A375 (cell line): ENCODE results near the gene PMAIP1. TPM values are rescaled to one million over a fixed set of nuclear protein-coding genes. Genes with fewer than 3 reads are reported as not detected.

Experiments
- total RNA-seq: library from RNA; depleted of rRNA; stranded (reverse); fragments of >200 nt; shearing (Covaris generic); gene quantifications from 2 replicates; pipeline ENCODE4 v1.2.3, GENCODE V29; 2014; rRNA removed

PMAIP1 gene
- total RNA-seq = 61.3 and 72.1 TPM in 2 replicates

GRCh38 chr18:59899298-59900221 is at the start of gene PMAIP1:
Gene PMAIP1, plus strand, starts transcription at chr18:59899996. Its CDS starts 182 bp downstream, at chr18:59900178.

Other genes with a start within 250 kb of the PMAIP1 start
- gene CCBE1, start 202.6 kb upstream of the PMAIP1 start, total RNA-seq = 8.2 and 10.1 TPM in 2 replicates